PFSK-1 (cell line): Measurements from ENCODE around the gene SLC17A5.
A peak's percentile ranks its signal among the peaks of the same experiment; 100 is the strongest.

ENCODE experiments used
- FOXP2 ChIP-seq: optimal IDR thresholded peaks from 2 replicates; pipeline ENCODE3; 2011; ENCODE audit warnings: borderline replicate concordance, control low read depth, inconsistent platforms; ENCODE audit not compliant: insufficient read depth; ENCODE audit errors: extremely low read length, extremely low read depth
- POLR2AphosphoS5 ChIP-seq: IDR thresholded peaks from 2 replicates; pipeline ENCODE4 v1.6.1; 2012; ENCODE audit warnings: low read depth, mild to moderate bottlenecking, control low read depth, low read length, moderate library complexity
- SIN3A ChIP-seq: IDR thresholded peaks from 2 replicates; pipeline ENCODE4 v1.6.1; 2012; ENCODE audit warnings: mild to moderate bottlenecking, low read length, moderate library complexity, borderline replicate concordance; ENCODE audit not compliant: insufficient read depth
- TAF1 ChIP-seq: IDR thresholded peaks from 2 replicates; pipeline ENCODE4 v1.6.1; 2012; ENCODE audit warnings: low read length, control low read depth, borderline replicate concordance; ENCODE audit not compliant: insufficient read depth
- TF ChIP-seq, protein P1 (sequence below), 2 experiments: IDR thresholded peaks; 2 replicates each; pipeline versions ENCODE4 v1.6.1 to v1.8.0; 2011 to 2012; ENCODE audit warnings: low read depth in 2 of 2, low read length in 2 of 2, control low read depth in 1 of 2, inconsistent platforms in 1 of 2, mild to moderate bottlenecking in 1 of 2, moderate library complexity in 1 of 2; ENCODE audit not compliant: insufficient read depth in 1 of 2

Gene SLC17A5

DNA sequence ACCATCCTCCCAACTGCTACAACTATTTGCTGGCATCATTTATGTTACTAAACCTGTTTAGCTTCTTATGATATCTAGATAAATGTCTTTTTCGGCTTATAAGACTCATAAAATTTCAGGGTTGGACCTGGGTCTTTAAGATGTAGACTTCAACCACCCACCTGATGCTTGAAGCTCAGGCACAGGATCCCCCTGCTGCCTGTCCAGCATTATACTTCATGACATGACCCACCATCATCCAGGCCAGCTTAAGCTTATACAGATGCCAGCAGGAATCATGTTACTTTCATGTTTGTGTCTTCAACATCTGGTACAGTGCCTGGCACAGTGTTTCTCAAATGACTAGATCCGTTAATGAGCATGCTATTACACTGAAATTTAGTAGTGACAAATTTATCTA lies 47.4 kb downstream of the SLC17A5 start:
- TF ChIP-seq, protein P1, sequence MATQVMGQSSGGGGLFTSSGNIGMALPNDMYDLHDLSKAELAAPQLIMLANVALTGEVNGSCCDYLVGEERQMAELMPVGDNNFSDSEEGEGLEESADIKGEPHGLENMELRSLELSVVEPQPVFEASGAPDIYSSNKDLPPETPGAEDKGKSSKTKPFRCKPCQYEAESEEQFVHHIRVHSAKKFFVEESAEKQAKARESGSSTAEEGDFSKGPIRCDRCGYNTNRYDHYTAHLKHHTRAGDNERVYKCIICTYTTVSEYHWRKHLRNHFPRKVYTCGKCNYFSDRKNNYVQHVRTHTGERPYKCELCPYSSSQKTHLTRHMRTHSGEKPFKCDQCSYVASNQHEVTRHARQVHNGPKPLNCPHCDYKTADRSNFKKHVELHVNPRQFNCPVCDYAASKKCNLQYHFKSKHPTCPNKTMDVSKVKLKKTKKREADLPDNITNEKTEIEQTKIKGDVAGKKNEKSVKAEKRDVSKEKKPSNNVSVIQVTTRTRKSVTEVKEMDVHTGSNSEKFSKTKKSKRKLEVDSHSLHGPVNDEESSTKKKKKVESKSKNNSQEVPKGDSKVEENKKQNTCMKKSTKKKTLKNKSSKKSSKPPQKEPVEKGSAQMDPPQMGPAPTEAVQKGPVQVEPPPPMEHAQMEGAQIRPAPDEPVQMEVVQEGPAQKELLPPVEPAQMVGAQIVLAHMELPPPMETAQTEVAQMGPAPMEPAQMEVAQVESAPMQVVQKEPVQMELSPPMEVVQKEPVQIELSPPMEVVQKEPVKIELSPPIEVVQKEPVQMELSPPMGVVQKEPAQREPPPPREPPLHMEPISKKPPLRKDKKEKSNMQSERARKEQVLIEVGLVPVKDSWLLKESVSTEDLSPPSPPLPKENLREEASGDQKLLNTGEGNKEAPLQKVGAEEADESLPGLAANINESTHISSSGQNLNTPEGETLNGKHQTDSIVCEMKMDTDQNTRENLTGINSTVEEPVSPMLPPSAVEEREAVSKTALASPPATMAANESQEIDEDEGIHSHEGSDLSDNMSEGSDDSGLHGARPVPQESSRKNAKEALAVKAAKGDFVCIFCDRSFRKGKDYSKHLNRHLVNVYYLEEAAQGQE (IDR thresholded peaks at IDR 0.05; ENCODE audit: insufficient read depth in 1 of 2, low read depth in 2 of 2, low read length in 2 of 2) = no peak
- TF ChIP-seq TAF1 = no peak

DNA sequence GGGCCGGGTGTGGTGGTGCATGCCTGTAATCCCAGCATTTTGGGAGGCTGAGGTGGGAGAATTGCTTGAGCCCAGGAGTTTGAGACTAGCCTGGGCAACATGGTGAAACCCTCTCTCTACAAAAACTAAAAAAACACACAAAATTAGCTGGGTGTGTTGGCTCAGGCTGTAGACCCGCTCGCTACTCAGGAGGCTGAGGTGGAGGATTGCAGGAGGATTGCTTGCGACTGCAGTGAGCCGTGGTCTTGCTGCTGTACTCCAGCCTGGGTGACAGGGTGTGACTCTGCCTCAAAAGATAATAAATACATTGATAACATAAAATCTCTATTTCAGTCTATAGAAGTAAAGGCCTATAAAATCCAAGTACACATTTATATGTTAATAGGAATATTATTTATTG lies 49.3 kb downstream of the SLC17A5 start:
- TF ChIP-seq SIN3A = no peak
- no peak for TF ChIP-seq TAF1
- no peak for TF ChIP-seq FOXP2
- TF ChIP-seq, protein P1 (IDR thresholded peaks at IDR 0.05; ENCODE audit: insufficient read depth in 1 of 2, low read depth in 2 of 2, low read length in 2 of 2) = no peak
- no peak for TF ChIP-seq POLR2AphosphoS5

DNA sequence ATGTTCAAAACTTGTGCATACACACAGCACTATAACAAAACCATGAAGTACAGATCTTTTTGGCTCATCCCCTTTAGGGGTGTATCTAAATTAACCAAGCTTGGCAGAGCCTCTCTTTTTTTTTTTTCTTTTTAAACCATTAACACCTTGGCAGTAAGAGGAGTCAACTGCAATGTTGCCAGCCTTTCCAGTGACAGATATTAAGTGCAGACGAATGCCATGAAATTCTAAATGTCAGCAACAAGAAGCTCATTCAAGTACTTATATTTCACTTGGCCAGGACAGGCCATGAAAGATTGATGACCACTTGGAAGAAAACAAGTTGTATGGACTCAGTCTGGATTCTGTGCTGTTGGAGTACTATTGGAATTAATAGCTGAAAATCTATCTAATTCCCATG lies 49.8 kb downstream of the SLC17A5 start:
- no peak for TF ChIP-seq SIN3A

DNA sequence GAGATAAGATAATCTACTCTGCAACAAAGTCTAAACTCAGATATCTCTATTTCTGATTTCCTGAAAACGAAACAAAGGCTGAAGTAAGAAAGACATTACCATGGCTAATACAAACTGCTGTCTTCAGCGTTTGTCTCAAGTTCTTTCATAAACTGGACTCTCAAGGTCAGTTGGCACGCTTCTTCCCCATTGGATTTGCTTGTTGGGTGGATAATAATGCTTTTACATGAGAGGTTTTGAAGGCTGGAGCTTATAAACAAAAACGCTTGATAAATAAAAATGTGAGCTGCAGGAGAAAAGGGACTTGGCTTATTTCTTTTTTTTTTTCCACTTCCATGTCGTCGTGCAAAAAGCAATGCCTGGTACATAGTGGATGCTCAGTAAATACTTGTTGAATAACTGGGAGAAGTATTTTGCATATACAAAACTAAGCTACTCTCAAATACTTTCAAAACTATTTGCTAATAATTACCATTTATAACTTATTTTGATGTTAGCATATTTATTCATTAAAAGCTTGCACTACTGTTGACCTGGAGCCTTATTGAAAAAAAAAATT lies 67.3 kb downstream of the SLC17A5 start:
- no peak for TF ChIP-seq TAF1

DNA sequence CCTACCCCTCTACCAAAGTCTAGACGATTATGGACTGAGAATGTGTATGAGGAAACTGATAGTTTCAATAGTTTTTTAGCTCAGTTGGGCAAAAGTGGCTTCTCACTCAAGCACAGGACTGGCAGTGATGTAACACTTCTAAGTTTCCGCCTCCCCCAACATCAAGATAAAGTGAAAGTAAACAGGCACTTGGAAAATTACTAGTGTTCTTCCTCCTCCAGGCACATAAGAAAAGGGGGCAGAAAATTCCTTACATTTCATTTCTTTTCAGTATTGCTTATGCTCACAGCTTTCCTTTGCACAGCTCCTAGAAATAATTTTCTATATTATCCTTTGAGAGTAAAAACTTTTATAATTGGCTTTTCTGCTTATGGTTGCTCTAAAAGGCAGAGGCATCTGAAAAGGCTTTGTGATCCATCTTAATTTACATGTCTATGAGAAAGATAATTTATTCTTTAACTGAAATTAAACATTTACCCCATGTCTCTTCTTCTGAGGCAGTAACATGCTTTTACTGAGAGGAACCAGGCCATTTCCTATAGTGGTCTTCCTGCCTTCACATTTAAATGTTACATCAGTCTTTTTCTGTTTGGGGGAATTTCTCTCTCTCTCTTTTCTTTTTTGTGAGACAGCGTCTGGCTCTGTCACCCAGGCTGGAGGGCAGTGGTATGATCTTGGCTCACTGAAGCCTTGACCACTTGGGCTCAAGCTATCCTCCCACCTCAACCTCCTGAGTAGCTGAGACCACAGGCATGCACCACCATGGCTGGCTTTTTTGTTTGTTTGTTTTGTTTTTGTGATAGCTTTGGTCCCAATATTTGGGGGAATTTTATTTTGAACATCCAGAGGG lies 68.0 kb downstream of the SLC17A5 start:
- peak; percentile 32 for TF ChIP-seq FOXP2
- TF ChIP-seq, protein P1 (IDR thresholded peaks at IDR 0.05; ENCODE audit: insufficient read depth in 1 of 2, low read depth in 2 of 2, low read length in 2 of 2) = no peak

DNA sequence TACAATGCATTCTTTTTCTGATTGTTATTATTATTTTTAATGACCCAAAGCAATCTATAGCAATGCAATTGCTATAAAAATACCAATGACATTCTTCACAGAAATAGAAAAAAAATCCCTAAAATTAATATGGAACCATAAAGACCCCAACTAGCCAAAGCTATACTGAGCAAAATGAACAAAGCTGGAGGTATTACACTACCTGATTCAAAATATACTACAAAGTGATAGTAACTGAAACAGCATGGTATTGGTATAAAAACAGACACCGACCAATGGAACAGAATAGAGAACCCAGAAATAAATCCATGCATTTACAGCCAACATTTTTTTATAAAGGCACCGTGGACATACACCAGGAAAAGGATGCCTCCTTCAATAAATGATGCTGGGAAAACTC lies 72.5 kb downstream of the SLC17A5 start:
- TF ChIP-seq POLR2AphosphoS5 (no peak), TAF1 (no peak), FOXP2 (no peak), SIN3A (no peak)
- TF ChIP-seq, protein P1 (IDR thresholded peaks at IDR 0.05; ENCODE audit: insufficient read depth in 1 of 2, low read depth in 2 of 2, low read length in 2 of 2) = no peak
